GM19099 (cell line): ENCODE data around the gene FGGY.

ENCODE experiments used
- POLR2A ChIP-seq: IDR thresholded peaks from 3 replicates; pipeline ENCODE4 v1.6.1; 2011; ENCODE audit warnings: low read depth; ENCODE audit not compliant: insufficient read length; ENCODE audit errors: extremely low read depth

Gene FGGY

DNA sequence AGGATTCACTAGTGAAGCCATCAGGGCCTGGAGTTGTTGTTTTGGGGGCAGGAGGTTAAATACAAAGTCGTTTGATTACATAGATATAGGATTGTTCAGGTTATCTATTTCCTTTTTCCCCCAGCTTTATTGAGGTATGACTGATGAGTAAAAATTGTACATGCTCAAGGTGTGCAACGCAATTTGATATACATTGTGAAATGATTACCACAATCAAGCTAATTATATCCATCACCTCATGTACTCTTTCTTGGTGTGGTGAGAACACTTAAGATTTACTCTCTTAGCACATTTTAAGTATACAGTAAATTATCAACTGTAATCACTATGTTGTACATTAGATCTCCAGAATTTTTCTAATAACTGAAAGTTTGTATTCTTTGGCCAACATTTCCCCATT lies 6.0 kb downstream of the FGGY start:
- no peak for TF ChIP-seq POLR2A

GRCh38 chr1:59305188-59305587 lies 8.3 kb downstream of the FGGY start:
- no peak for TF ChIP-seq POLR2A

DNA sequence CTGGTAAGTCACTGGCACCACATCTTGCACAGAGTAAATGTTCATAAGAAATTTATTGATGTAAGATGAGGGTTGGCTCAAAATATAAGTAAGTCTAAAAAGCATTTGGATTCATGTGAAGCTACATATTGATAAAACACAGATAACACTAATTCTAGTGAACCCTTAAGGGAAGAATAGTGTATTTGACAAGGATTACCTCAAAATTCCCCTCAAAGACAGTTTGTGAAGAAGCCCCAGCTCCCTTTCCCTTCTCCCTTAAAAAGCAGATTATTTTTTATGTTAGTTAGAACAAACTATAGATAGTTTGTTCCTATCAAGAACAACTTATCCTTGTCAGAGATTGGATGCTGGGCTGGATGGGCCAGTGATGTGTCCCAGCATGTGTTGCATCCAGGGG lies 10.7 kb downstream of the FGGY start:
- TF ChIP-seq POLR2A = no peak

GRCh38 chr1:59308839-59309238 lies 11.9 kb downstream of the FGGY start:
- no peak for TF ChIP-seq POLR2A

DNA sequence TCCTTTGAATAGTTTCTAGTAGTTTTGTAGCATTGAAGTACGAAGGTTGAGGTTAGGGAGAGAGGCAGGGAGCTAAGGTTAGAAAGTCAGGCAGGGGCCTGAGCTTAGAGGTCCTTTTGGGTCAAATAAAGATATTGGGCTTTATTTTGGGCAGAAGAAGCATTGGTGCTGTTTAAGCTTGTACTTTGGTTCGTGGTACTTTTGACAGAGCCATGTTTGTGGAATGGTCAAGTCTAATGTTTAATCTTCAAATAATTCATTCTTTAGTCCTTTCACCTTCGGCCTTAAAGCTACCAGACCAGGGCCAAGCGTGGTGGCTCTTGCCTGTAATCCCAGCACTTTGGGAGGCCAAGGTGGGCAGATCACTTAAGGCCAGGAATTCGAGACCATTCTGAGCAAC lies 12.5 kb downstream of the FGGY start:
- TF ChIP-seq POLR2A = no peak

- no peak for TF ChIP-seq POLR2A
Measured at GRCh38 chr1:59309795-59310548, 13.1 kb downstream of the FGGY start.

GRCh38 chr1:59310549-59311250 lies 13.8 kb downstream of the FGGY start:
- no peak for TF ChIP-seq POLR2A

- no peak for TF ChIP-seq POLR2A
Measured at GRCh38 chr1:59314776-59315528, 18.1 kb downstream of the FGGY start.

GRCh38 chr1:59315529-59316463 lies 18.9 kb downstream of the FGGY start:
- TF ChIP-seq POLR2A = no peak

- no peak for TF ChIP-seq POLR2A
Measured at GRCh38 chr1:59316497-59317128, 19.7 kb downstream of the FGGY start.

GRCh38 chr1:59317343-59317742 lies 20.4 kb downstream of the FGGY start:
- no peak for TF ChIP-seq POLR2A

GRCh38 chr1:59317780-59318179 lies 20.9 kb downstream of the FGGY start:
- TF ChIP-seq POLR2A = no peak

DNA sequence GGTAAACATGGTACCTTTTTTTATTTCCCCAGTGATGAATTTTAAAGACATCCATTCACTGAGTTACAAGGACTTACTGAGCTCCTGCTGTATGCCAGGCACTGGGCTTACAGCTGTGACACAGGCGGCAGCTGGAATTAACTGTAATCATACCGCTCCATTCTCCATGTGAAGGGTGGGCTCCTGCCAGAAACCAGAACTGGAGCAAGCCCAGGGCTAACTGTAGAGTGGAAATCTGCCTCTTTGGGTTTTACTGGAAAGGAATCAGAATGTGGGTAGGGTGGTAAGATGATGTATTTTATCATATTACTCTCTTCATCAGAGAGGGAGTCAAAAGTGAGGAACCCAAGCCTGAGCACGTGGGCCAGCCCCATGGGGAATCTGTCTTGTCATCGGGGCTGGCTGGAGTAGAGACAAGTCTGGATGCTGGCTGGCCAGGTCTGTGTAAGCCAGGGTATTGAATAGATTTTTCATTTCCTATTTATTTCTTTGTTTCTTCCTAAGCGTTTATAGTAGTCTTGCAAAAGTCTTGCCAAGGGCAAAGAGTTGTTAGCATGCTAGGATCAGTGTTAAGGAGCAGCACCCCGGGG lies 21.5 kb downstream of the FGGY start:
- no peak for TF ChIP-seq POLR2A

DNA sequence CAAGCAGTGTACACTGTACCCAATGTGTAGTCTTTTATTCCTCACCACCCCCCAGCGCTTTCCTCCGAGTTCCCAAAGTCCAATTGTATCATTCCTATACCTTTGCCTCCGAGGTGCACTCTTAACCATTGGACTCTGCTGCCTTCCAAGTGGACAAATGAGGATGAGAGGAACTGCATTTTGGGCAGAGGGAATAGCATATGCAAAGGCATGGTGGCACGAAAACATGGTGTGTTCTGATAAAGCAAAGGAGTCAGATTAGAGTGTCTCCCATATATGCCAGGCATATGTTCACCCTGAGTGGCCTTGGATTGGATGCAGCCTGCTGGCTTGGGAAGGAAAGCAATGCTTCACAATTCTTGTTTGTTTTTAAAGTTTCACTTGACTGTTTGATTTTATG lies 25.5 kb downstream of the FGGY start:
- TF ChIP-seq POLR2A = no peak
